DND-41 (cell line): Measurements from ENCODE around the gene PCDHB16.
"Not testable (repeated sequence)": the region's sequence is repeated elsewhere in the genome, so short reads cannot be mapped to it uniquely, and the experiment has no call there.

Source experiments
- ATAC-seq: fragments of 200-7000 bp; cut with Tn5 transposase; 3 replicates; pipeline ENCODE4 v1.9.1; 2021; ENCODE audit warnings: low read depth; ENCODE audit not compliant: insufficient read depth
- DNase-seq: peaks from one replicate; pipeline ENCODE4 v3.0.0-alpha.2; 2020
- H2AFZ ChIP-seq: 2 replicates; pipeline ENCODE4 v1.6.0; 2012; ENCODE audit warnings: low read depth, low read length
- H3K27ac ChIP-seq: 2 replicates; pipeline ENCODE4 v1.5.1; 2012; ENCODE audit warnings: low read length, inconsistent platforms
- H3K27me3 ChIP-seq: fragments of 200-600 bp; sonication (generic); 2 replicates; pipeline ENCODE4 v1.6.0; 2012; ENCODE audit warnings: low read length, mild to moderate bottlenecking, inconsistent platforms; ENCODE audit not compliant: insufficient read depth, poor library complexity
- H3K36me3 ChIP-seq: 2 replicates; pipeline ENCODE4 v1.5.1; 2012; ENCODE audit warnings: low read length, inconsistent platforms; ENCODE audit not compliant: insufficient read depth
- H3K4me1 ChIP-seq: 2 replicates; pipeline ENCODE4 v1.5.1; 2012; ENCODE audit warnings: mild to moderate bottlenecking, low read length; ENCODE audit not compliant: insufficient read depth
- H3K4me2 ChIP-seq: 2 replicates; pipeline ENCODE4 v1.6.0; 2012; ENCODE audit warnings: mild to moderate bottlenecking, moderate library complexity, low read length, inconsistent platforms; ENCODE audit not compliant: insufficient read depth
- H3K4me3 ChIP-seq, 2 experiments: fragments of 200-600 bp in 1 of 2; shearing (Covaris generic) in 1 of 2; 2 replicates each; pipeline ENCODE4 v1.5.1; 2012 to 2016; ENCODE audit warnings: inconsistent platforms in 2 of 2, low read length in 2 of 2, mild to moderate bottlenecking in 2 of 2, low read depth in 1 of 2, moderate library complexity in 1 of 2
- H3K79me2 ChIP-seq: 2 replicates; pipeline ENCODE4 v1.6.0; 2012; ENCODE audit warnings: low read length, inconsistent platforms; ENCODE audit not compliant: insufficient read depth
- H3K9ac ChIP-seq: 2 replicates; pipeline ENCODE4 v1.6.0; 2012; ENCODE audit warnings: low read depth, mild to moderate bottlenecking, inconsistent platforms, low read length, moderate library complexity
- H3K9me3 ChIP-seq: 2 replicates; pipeline ENCODE4 v1.5.1; 2012; ENCODE audit warnings: low read length, moderate library complexity, mild to moderate bottlenecking, inconsistent platforms; ENCODE audit not compliant: insufficient read depth, severe bottlenecking
- H4K20me1 ChIP-seq: 2 replicates; pipeline ENCODE4 v1.6.0; 2012; ENCODE audit warnings: low read length; ENCODE audit not compliant: insufficient read depth
- CTCF ChIP-seq: IDR thresholded peaks from 2 replicates; pipeline ENCODE4 v1.5.1; 2012; ENCODE audit warnings: borderline replicate concordance, low read length, moderate library complexity, mild to moderate bottlenecking; ENCODE audit not compliant: poor library complexity, severe bottlenecking; ENCODE audit errors: extremely low read depth
- EZH2 ChIP-seq: IDR thresholded peaks from 3 replicates; pipeline ENCODE4 v1.6.1; 2012; ENCODE audit warnings: borderline replicate concordance, low read depth, mild to moderate bottlenecking, moderate library complexity, low read length, inconsistent platforms; ENCODE audit not compliant: severe bottlenecking

Gene PCDHB16

DNA sequence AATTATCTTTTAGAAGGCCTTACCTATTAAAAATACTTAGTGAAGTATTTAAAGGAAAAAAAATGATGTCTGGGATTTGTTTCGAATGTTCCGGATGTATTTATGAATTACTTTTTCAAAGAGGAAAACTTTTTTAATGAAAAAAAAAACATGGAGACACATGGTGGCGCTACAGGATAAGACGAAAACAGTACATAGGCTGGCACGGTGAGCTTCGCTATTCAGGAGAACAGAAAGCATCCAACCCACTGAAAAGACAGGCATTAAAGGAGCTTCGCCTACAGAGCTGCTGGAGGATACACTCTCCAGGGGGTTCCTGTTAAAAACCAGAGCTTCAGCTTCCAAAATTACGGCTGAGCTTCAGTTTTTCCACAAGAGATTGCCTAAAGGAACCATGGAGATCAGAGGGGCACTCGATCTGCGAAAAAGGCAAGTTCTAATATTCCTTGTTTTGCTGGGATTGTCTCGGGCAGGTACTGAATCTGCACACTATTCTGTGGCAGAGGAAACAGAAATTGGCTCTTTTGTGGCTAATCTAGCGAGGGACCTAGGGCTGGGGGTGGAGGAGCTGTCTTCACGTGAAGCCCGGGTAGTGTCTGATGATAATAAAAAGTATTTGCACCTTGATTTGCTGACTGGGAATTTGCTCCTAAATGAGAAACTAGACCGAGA, 41.1 kb downstream of the PCDHB16 start, which contains the start of gene PCDHB14:
Gene PCDHB14, plus strand, starts transcription at position 232 of the 672 bp plus-strand sequence. Its CDS starts 163 bp downstream, at position 395.
- Histone ChIP-seq H3K4me1 (no peaks in the 10 kb centered on the region), H2AFZ (peak within 1 kb of the TSS; percentile 55), H3K4me2 (peak within 1 kb of the TSS; percentile 47; the same call in 1 of the 2 replicates), H3K27me3 (peaks cover 4% of the 10 kb centered on the region), H3K4me3 (no peak within 1 kb of the TSS), H3K27ac (no peak within 1 kb of the TSS), H3K36me3 (no peaks in the 10 kb centered on the region), H3K9ac (no peak within 1 kb of the TSS), H3K9me3 (no peaks in the 10 kb centered on the region), H3K79me2 (no peaks in the 10 kb centered on the region), H4K20me1 (no peaks in the 10 kb centered on the region)
- DNase-seq (peak; percentile 34), ATAC-seq (peak; percentile 81)
- TF ChIP-seq CTCF (peak; percentile 57), EZH2 (no peak)

DNA sequence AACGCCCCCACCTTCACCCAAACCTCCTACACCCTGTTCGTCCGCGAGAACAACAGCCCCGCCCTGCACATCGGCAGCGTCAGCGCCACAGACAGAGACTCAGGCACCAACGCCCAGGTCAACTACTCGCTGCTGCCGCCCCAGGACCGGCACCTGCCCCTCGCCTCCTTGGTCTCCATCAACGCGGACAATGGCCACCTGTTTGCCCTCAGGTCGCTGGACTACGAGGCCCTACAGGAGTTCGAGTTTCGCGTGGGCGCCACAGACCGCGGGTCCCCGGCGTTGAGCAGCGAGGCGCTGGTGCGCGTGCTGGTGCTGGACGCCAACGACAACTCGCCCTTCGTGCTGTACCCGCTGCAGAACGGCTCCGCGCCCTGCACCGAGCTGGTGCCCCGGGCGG, 42.7 kb downstream of the PCDHB16 start:
- not testable (repeated sequence) for H3K4me2 ChIP-seq, H3K9ac ChIP-seq, H3K36me3 ChIP-seq, ATAC-seq, H3K27ac ChIP-seq, H3K4me3 ChIP-seq, H3K4me1 ChIP-seq, H2AFZ ChIP-seq, H3K9me3 ChIP-seq, H4K20me1 ChIP-seq, H3K79me2 ChIP-seq, DNase-seq, H3K27me3 ChIP-seq

DNA sequence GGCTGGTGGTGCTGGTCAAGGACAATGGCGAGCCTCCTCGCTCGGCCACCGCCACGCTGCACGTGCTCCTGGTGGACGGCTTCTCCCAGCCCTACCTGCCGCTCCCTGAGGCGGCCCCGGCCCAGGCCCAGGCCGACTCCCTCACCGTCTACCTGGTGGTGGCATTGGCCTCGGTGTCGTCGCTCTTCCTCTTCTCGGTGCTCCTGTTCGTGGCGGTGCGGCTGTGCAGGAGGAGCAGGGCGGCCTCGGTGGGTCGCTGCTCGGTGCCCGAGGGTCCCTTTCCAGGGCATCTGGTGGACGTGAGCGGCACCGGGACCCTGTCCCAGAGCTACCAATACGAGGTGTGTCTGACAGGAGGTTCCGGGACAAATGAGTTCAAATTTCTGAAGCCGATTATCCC, 43.2 kb downstream of the PCDHB16 start:
- not testable (repeated sequence) for H3K9ac ChIP-seq, H3K4me3 ChIP-seq, ATAC-seq, H2AFZ ChIP-seq, H3K9me3 ChIP-seq, H3K36me3 ChIP-seq, H3K4me1 ChIP-seq, DNase-seq, H3K27me3 ChIP-seq, H3K27ac ChIP-seq, H3K79me2 ChIP-seq, H4K20me1 ChIP-seq, H3K4me2 ChIP-seq

DNA sequence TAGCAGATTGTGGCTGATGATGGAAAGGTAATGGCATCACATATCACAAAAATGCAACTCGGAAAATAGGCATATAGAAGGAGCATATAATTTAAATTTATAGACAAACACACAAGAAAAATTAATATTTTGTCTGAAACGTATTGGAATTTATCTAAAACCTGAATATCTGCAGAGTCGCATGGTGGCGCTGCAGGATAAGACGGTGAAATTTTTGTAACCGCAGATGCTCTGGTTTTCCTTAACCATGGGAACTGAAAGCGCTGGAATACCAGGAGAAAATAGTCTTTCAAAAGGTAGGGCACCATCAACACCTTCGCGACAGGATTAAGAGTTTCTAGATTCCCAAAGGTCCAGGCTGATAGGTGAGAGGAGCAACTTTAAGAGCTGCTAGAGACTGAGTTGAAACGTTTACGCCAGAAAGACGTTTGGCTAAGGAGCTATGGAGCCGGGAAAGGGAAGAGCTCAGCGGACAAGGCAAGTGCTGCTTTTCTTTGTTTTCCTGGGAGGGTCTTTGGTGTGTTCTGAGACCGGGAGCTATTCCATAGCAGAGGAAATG, 52.0 kb downstream of the PCDHB16 start:
- Histone ChIP-seq H4K20me1 (no peaks in the 10 kb centered on the region), H3K36me3 (no peaks in the 10 kb centered on the region), H3K9me3 (peaks cover 3% of the 10 kb centered on the region), H3K9ac (no peak overlapping the region), H2AFZ (no peak overlapping the region), H3K4me2 (no peak overlapping the region), H3K79me2 (no peaks in the 10 kb centered on the region), H3K27ac (no peak overlapping the region), H3K4me1 (no peaks in the 10 kb centered on the region), H3K27me3 (no peaks in the 10 kb centered on the region), H3K4me3 (no peak overlapping the region)
- DNase-seq (no peak), ATAC-seq (no peak)
- TF ChIP-seq EZH2, result no peak
- TF ChIP-seq CTCF, result no peak
